Nephron (organoid): Measurements from ENCODE around the gene CENPT.

ENCODE experiments used
- H3K27ac Mint-ChIP-seq, 3 experiments: 2 replicates each; pipeline ENCODE4 v1.8.0; 2020; ENCODE audit warnings: mixed read lengths in 3 of 3, mild to moderate bottlenecking in 2 of 3, moderate library complexity in 1 of 3
- H3K27me3 Mint-ChIP-seq: 2 replicates; pipeline ENCODE4 v1.8.0; 2021; ENCODE audit warnings: low read depth, mild to moderate bottlenecking, moderate library complexity, mixed read lengths
- H3K36me3 Mint-ChIP-seq: 2 replicates; pipeline ENCODE4 v1.8.0; 2020; ENCODE audit warnings: low read depth, mixed read lengths
- H3K4me1 Mint-ChIP-seq: 2 replicates; pipeline ENCODE4 v1.8.0; 2020; ENCODE audit warnings: mixed read lengths
- H3K4me3 Mint-ChIP-seq, 3 experiments: 2 replicates each; pipeline ENCODE4 v1.8.0; 2020; ENCODE audit warnings: mild to moderate bottlenecking in 3 of 3, mixed read lengths in 3 of 3, moderate library complexity in 2 of 3
- H3K9me3 Mint-ChIP-seq: 2 replicates; pipeline ENCODE4 v1.8.0; 2020; ENCODE audit warnings: mixed read lengths
- TF ChIP-seq, protein P1 (sequence below), 3 experiments: fragments of 200-600 bp; sonication (generic); IDR thresholded peaks; one replicate each; pipeline ENCODE4 v1.5.0; 2021; ENCODE audit warnings: antibody characterized with exemption in 3 of 3; ENCODE audit not compliant: unreplicated experiment in 3 of 3

The CENPT gene, protein sequence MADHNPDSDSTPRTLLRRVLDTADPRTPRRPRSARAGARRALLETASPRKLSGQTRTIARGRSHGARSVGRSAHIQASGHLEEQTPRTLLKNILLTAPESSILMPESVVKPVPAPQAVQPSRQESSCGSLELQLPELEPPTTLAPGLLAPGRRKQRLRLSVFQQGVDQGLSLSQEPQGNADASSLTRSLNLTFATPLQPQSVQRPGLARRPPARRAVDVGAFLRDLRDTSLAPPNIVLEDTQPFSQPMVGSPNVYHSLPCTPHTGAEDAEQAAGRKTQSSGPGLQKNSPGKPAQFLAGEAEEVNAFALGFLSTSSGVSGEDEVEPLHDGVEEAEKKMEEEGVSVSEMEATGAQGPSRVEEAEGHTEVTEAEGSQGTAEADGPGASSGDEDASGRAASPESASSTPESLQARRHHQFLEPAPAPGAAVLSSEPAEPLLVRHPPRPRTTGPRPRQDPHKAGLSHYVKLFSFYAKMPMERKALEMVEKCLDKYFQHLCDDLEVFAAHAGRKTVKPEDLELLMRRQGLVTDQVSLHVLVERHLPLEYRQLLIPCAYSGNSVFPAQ

DNA sequence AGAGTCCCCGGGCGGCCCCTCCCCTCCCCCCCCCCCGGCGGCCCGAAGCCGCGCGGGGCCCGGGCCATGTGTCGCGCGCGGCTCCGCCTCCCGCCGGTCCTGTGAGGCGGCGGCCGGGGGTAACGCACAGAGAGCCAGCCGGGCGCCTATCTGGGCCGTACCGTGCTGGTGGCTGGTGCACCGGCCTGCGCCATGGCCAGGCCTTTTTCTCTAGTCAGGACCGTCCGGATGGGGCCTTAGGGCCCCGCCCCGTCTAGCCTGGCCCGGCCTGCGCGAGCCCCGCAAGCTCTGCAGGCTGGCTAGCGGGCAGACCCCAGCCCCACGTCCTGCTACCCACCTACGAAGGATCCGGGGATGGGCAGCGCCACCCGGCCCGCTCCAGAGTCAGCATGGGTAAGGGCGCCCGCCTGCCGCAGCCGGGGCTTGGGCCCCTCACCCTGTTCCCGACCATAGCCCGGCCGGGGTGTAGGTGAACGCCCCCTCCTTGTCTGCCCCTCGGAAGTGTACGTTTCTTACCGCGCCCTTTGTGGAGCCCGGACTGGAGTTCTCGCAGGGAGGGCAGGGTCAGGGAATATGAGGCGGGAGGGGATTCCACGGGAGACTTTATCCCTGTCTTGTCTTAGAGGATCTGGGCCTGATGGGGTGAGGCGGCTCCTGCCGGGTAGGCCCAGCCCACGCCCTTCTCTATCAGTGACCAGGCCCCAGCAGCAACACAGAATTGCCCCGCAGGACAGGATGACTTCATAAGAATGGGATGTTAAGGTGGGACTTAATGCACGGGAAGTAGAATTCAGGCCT, at the start of gene CENPT:
Gene CENPT (minus strand): TSS at position 630 of the 798 bp plus-strand sequence. CDS start 13,834 bp downstream, outside the sequence.
- TF ChIP-seq, protein P1, sequence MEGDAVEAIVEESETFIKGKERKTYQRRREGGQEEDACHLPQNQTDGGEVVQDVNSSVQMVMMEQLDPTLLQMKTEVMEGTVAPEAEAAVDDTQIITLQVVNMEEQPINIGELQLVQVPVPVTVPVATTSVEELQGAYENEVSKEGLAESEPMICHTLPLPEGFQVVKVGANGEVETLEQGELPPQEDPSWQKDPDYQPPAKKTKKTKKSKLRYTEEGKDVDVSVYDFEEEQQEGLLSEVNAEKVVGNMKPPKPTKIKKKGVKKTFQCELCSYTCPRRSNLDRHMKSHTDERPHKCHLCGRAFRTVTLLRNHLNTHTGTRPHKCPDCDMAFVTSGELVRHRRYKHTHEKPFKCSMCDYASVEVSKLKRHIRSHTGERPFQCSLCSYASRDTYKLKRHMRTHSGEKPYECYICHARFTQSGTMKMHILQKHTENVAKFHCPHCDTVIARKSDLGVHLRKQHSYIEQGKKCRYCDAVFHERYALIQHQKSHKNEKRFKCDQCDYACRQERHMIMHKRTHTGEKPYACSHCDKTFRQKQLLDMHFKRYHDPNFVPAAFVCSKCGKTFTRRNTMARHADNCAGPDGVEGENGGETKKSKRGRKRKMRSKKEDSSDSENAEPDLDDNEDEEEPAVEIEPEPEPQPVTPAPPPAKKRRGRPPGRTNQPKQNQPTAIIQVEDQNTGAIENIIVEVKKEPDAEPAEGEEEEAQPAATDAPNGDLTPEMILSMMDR (IDR thresholded peaks at IDR 0.05; ENCODE audit: unreplicated experiment in 3 of 3): no peak
- Mint-ChIP-seq H3K9me3 (no peaks in the 10 kb centered on the region), H3K4me1 (peaks cover 45% of the 10 kb centered on the region), H3K27ac (peak within 1 kb of the TSS; percentile 96 to 98 (median 98)), H3K27me3 (peaks cover 4% of the 10 kb centered on the region), H3K36me3 (peaks cover 4% of the 10 kb centered on the region), H3K4me3 (peak within 1 kb of the TSS; percentile 93 to 98 (median 95))

DNA sequence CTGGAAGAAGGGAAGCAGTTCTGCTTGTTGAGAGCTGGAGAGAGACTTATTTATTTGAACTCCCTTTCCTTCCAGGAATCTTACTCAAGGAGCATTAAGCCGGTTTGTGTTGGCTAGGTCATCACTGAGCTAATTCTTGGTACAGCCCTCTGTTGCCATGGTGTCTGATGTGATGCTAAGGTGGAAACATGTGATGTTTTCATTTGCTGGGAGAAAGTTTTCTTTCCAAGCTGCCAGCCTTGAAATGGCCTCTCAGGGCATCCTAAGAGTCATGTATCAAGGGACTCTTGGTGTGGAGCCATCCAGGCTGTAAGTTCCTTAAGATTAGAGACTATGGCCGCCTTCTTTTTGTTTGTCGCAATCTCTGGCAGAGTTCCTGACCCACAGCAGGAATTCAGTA, 49.7 kb upstream of the CENPT start:
- TF ChIP-seq, protein P1 (IDR thresholded peaks at IDR 0.05; ENCODE audit: unreplicated experiment in 3 of 3): no peak
- H3K9me3 Mint-ChIP-seq: no peaks in the 10 kb centered on the region
- H3K27me3 Mint-ChIP-seq: no peaks in the 10 kb centered on the region
- peaks cover 40% of the 10 kb centered on the region for H3K4me1 Mint-ChIP-seq
- H3K4me3 Mint-ChIP-seq: peak overlapping the region in 1 of 3 experiments; percentile 19
- peak overlapping the region in 2 of 3 experiments; percentile 2 to 5 for H3K27ac Mint-ChIP-seq
- no peaks in the 10 kb centered on the region for H3K36me3 Mint-ChIP-seq

DNA sequence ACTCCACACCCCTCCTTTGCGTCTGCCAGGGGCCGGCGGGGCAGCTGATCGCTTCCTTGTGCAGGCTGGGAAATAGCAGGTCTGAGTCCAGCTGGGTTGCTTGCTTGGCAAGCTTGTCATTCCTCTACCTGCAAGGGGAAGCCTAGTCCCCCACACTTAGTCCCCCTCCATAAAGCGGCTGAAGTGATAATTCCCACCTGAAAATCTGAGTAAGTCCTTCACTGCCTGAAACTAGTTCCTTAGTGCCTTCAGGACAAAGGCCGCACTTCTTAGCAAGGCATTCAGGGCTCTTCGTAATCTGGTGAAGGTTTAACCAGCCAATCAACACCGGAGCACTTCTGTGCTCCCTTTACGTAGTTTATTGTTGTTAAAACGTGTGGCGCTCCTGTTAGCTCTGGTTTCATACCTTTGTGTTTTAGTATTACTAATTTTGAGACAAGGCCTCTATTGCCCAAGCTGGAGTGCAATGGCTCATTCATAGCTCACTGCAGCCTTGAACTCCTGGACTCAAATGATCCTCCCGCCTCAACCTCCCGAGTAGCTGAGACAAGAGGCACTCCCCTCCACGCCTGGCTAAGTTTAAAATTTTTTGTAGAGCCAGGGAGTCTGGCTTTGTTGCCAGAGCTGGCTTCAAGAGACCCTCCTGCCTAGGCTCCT, 46.4 kb upstream of the CENPT start:
- Mint-ChIP-seq H3K36me3 (no peaks in the 10 kb centered on the region), H3K27me3 (no peaks in the 10 kb centered on the region), H3K9me3 (no peaks in the 10 kb centered on the region), H3K4me1 (peaks cover 28% of the 10 kb centered on the region), H3K27ac (peak overlapping the region; percentile 62 to 98 (median 86)), H3K4me3 (peak overlapping the region; percentile 97 to 98 (median 98))
- TF ChIP-seq, protein P1 (IDR thresholded peaks at IDR 0.05; ENCODE audit: unreplicated experiment in 3 of 3): no peak

DNA sequence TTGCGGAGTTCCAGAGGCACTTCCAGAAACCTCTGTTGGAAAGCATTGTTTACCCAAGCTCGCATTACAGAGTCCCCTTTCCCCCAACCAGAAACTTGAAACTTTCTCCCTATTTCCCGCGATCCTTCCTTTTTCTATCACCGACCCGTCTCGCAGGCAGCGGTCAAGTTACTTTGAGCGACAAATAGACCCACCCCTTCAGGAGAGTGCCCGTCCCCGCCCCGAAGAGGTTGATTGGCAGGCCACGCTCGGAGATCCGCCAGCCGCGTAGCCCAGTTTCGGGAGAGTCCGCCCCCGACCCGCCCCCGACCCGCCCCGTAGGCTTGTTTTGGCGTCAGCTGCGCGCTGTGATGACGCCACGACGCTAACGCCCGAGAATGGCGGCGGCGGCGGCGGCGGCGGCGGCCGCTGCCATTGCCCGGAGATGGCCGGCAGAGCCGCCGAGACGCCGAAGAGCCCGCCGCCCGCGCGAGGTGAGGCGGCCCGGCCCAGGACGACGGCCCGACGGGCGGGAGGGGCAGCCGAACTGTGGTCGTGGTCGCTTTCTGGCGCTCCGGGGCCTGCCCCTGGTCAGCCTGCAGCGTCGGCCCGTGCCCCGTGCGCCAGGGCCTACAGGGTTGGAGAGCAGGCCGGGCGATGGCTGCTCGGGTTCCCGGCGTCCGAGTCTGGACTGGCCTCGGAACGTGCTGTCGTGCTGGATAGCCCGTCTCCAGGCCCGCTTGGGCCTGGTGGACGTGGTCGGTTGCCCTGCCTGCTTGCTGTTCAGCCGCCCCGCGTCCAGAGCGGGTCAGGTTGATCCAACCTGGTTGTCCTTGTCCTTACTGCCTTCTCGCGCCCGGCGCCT, 45.6 kb upstream of the CENPT start, which contains the start of gene PSKH1:
Gene PSKH1 (plus strand): TSS at position 356 of the 844 bp plus-strand sequence. CDS start 15,496 bp downstream, outside the sequence.
- no peaks in the 10 kb centered on the region for H3K9me3 Mint-ChIP-seq
- H3K27me3 Mint-ChIP-seq: no peaks in the 10 kb centered on the region
- TF ChIP-seq, protein P1 (IDR thresholded peaks at IDR 0.05; ENCODE audit: unreplicated experiment in 3 of 3): no peak
- H3K36me3 Mint-ChIP-seq: no peaks in the 10 kb centered on the region
- H3K4me1 Mint-ChIP-seq: peaks cover 28% of the 10 kb centered on the region
- H3K4me3 Mint-ChIP-seq: peak within 1 kb of the TSS; percentile 97 to 98 (median 98)
- H3K27ac Mint-ChIP-seq: peak within 1 kb of the TSS; percentile 77 to 98 (median 87)

DNA sequence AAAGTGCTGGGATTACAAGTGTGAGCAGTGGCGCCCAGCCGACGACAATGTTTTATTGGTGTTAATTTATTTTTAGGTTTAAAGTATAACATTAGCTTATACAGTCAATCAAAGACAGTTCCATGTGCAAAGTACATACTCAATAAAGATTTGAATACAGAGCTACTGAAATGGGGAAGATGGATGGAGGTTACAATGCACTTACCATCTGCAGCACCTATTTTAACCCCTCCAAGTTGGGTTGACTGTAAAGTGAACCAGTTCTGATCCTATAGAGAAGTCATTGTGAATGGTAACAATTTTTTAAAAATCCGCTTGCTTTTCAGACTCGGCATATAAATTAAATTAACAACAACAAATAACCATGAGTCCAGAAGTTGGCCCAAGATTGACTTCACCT, 44.9 kb upstream of the CENPT start:
- peak overlapping the region; percentile 85 to 98 (median 87) for H3K4me3 Mint-ChIP-seq
- no peaks in the 10 kb centered on the region for H3K27me3 Mint-ChIP-seq

More for the DNA sequence above, 44.9 kb upstream of the CENPT start:
- no peaks in the 10 kb centered on the region for H3K36me3 Mint-ChIP-seq
- TF ChIP-seq, protein P1 (IDR thresholded peaks at IDR 0.05; ENCODE audit: unreplicated experiment in 3 of 3): no peak
- H3K4me1 Mint-ChIP-seq: peaks cover 28% of the 10 kb centered on the region
- H3K9me3 Mint-ChIP-seq: no peaks in the 10 kb centered on the region
- peak overlapping the region; percentile 77 to 87 (median 80) for H3K27ac Mint-ChIP-seq
